Occipital lobe (tissue), 2 donors: Measurements from ENCODE around the gene PAWR. TPM values are rescaled to one million over a fixed set of nuclear protein-coding genes. Genes with fewer than 3 reads are reported as not detected.
A peak's percentile ranks its signal among the peaks of the same experiment; 100 is the strongest.
"Not testable (repeated sequence)": the region's sequence is repeated elsewhere in the genome, so short reads cannot be mapped to it uniquely, and the experiment has no call there.

Source experiments
- DNase-seq: peaks from one replicate; lab custom pipeline; 2025; lab: John Stamatoyannopoulos, UW
- total RNA-seq: library from RNA; depleted of rRNA; stranded (reverse); fragments of >200 nt; gene quantifications from one replicate; pipeline ENCODE4 v1.2.3, GENCODE V29; 2014

The PAWR gene
- total RNA-seq, 1 donor from 2014 or later = 21.1 TPM

DNA sequence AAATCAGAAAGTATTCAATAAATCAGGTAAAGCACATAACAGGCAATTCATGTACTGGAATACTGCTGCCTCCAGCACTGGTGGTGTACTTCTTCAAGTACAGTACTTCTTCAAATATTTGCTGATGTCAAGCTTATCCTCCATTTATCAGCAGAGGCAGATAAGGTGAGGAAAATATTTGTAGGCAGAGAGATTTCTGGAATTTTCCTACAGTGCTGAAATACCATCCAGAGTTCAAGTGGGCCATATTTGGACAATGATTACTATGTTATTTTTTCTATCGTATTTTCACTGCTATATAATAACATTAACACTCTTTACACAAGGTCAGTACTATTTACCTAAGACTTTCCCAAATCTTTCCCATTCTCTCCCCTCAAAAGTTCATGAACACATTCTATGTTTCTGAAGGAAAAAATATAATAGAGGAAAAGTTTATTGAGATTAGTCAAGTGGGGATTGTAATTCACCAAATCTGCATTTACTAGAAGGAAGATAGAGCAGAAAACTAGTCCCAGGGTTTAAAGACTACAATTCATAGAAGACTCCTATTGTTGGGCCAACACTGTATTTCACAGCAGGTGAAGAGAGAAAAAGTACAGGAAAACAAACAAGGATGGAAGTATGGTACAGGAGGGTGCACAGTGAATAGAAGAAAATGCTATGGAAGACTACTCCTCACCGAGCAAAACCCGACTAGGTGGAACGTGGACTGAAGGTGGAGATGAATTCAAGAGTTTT is 141.1 kb downstream of the PAWR start:
- no peak for DNase-seq

DNA sequence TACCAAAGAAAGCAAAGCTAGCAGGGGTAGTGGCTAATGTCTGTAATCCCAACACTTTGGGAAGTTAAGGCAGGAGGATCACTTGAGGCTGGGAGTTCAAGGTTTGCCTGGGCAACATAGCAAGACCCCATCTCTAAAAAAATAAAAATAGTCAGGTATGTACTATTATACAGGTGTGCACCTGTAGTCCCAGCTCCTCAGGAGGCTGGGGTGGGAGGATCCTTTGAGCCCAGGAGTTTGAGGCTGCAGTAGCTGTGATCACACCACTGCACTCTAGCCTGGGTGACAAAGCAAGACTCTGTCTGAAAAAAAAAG is 142.2 kb downstream of the PAWR start:
- no peak for DNase-seq

DNA sequence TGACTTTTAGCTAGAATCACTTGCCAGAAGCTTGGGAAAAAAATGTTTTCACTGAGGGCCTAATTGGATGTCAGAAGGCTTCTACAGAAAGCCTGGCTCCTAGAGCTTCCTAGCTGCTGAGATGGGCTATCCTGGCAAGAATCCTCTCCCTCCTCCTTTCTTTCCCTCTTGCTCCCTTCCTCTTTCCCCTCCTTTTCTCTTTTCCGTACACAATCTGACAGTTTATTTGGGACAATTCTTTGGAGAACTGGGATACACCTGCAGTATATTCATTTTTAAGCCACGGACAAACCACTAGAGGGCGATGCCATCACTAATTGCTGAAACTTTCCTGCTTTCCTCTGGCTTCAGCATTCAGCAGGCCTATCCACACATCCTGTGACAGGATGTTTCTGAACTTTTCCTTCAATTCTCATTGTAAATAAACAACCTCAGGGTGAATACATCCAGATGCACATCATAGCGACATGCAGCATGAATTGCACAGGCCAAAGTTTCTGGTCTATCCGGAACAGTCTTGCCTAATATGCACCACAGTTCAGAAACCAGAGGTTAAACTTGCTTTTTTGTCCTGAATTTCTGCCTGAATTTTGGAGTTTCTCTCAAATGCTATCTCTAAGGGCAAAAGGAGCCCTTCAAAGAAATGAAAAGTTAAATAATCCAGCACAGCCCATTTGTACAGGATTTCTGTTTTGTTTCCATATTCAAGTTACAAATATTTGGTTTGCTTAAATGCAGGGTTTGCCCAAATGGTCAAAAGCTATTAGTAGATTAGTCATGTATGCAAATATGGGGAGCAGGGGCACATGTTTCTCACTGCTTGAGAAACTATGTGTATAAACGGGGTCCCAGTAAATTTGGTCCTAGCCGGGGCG is 142.8 kb downstream of the PAWR start:
- peak; percentile 6 for DNase-seq

GRCh38 chr12:79547044-79547734 is 143.6 kb downstream of the PAWR start:
- DNase-seq = no peak

DNA sequence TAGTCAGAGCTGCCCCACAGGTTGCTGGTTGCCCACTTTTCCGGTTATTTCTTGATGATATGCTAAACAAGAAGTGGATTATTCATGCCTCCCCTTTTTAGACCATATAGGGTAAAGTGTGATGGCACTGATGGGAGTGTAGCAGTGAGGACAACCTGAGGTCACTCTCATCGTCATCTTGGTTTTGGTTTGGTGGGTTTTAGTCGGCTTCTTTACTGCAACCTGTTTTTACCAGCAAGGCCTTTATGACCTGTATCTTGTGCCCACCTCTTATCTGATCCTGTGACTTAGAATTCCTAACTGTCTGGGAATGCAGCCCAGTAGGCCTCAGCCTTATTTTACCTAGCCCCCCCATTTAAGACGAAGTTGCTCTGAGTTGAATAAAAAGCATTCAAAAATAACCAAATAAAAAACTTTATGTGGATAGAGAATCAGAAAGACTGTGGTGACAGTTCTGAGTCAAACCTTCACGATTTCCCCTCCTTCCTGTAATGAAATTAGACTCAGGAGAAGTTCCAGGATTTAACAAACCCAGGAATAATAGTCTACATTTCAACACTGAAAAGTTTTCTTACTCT is 144.2 kb downstream of the PAWR start:
- DNase-seq = no peak

GRCh38 chr12:79544439-79544838 is 146.3 kb downstream of the PAWR start:
- DNase-seq = not testable (repeated sequence)

GRCh38 chr12:79537675-79538074 is 153.1 kb downstream of the PAWR start:
- no peak for DNase-seq

GRCh38 chr12:79535751-79536150 is 155.0 kb downstream of the PAWR start:
- no peak for DNase-seq

Other genes with a start within 250 kb of the PAWR start
- gene PPP1R12A, start 244.1 kb upstream of the PAWR start, total RNA-seq = 176 TPM